SH-SY5Y (cell line): ENCODE measurements around the gene NTM.

Experiments used
- GATA2 ChIP-seq: IDR thresholded peaks from 2 replicates; pipeline ENCODE4 v1.6.1; 2011; ENCODE audit warnings: mild to moderate bottlenecking, low read depth, low read length
- GATA3 ChIP-seq: IDR thresholded peaks from 2 replicates; pipeline ENCODE4 v1.6.1; 2011; ENCODE audit warnings: low read depth, mild to moderate bottlenecking, low read length, moderate library complexity

DNA sequence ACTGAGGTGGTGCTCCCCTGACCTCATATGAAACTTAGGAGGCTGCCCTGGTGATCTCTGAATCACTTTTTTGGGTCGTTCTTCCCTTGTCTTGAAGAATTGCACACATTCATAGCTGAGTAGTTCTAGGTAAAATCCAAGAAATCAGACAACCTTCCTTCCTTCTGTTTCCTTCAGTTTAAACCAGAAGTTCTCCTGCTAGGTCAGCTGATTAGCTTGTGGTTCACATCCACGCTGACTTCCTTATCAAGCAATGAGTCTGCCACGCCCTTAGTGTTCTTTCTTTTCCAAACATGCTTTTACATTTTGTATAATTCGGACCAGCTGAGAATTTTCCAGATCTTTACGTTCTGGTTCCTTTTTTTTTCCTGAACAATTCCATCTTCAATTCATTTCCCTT, 892.8 kb downstream of the NTM start:
- TF ChIP-seq GATA2 (no peak), GATA3 (no peak)
